Activated CD4-positive, alpha-beta memory T cell treated with anti-CD3 and anti-CD28 coated beads for 36 hours (primary cell): ENCODE results near the gene TMEM190. TPM values are rescaled to one million over a fixed set of nuclear protein-coding genes. Genes with fewer than 3 reads are reported as not detected.

Source experiments
- CTCF ChIA-PET: fragments of 350-600 bp; sonication (Branson Sonifier 250); formaldehyde crosslinking; loops from one replicate; lab custom pipeline; 2021; ENCODE audit warnings: antibody characterized with exemption, inconsistent platforms; lab: Charles Lee
- POLR2A ChIA-PET: fragments of 350-600 bp; sonication (Branson Sonifier 250); formaldehyde crosslinking; loops from one replicate; lab custom pipeline; 2021; ENCODE audit warnings: antibody characterized with exemption; lab: Charles Lee
- DNase-seq: peaks from one replicate; pipeline ENCODE4 v3.0.0-alpha.2; 2020
- H3K27ac Mint-ChIP-seq: one replicate; pipeline ENCODE4 v1.8.0; 2021; ENCODE audit warnings: mixed read lengths
- H3K27me3 Mint-ChIP-seq: one replicate; pipeline ENCODE4 v1.8.0; 2021; ENCODE audit warnings: mixed read lengths
- H3K36me3 Mint-ChIP-seq: one replicate; pipeline ENCODE4 v1.8.0; 2021; ENCODE audit warnings: mixed read lengths
- H3K4me1 Mint-ChIP-seq: one replicate; pipeline ENCODE4 v1.8.0; 2021; ENCODE audit warnings: low read depth, mixed read lengths
- H3K4me3 Mint-ChIP-seq: one replicate; pipeline ENCODE4 v1.8.0; 2021; ENCODE audit warnings: mild to moderate bottlenecking, mixed read lengths
- H3K9me3 Mint-ChIP-seq: one replicate; pipeline ENCODE4 v1.8.0; 2021; ENCODE audit warnings: mixed read lengths
- intact Hi-C: fragments of 100-400 bp; cut with micrococcal nuclease; formaldehyde crosslinking; loops from one replicate; pipeline ENCODE4 v1.15.1; 2023
- total RNA-seq, 2 experiments: library from RNA; stranded (reverse); gene quantifications; one replicate each; pipeline ENCODE4 v1.2.3, GENCODE V29; 2021

The TMEM190 gene
- total RNA-seq, 2 experiments from 2014 or later = not detected

DNA sequence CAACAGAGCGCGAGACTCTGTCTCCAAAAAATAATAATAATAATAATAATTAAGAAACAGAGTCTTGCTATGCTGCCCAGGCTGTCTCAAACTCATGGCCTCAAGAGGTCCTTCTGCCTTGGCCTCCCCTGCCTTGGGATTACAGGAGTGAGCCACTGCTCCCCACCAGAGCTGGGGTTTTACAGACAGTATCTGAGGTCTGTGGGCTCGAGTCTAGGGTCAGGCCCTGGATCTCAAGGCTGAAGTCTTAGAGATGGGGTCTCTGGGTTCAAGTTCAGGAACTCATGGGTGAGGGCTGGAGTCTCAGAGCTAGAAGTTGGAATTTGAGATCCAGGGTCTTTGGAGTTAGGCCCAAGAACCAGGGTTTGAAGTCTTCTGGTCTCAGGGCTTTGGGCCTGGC lies 9.8 kb upstream of the TMEM190 start:
- Mint-ChIP-seq H3K9me3 (no peaks in the 10 kb centered on the region), H3K36me3 (no peaks in the 10 kb centered on the region), H3K4me1 (peaks cover 6% of the 10 kb centered on the region), H3K27me3 (peaks cover 27% of the 10 kb centered on the region), H3K27ac (no peak overlapping the region), H3K4me3 (no peak overlapping the region)
- DNase-seq = no peak
- ChIA-PET POLR2A (no interaction called here), CTCF (no interaction called here)
- intact Hi-C loops = no loop called here

DNA sequence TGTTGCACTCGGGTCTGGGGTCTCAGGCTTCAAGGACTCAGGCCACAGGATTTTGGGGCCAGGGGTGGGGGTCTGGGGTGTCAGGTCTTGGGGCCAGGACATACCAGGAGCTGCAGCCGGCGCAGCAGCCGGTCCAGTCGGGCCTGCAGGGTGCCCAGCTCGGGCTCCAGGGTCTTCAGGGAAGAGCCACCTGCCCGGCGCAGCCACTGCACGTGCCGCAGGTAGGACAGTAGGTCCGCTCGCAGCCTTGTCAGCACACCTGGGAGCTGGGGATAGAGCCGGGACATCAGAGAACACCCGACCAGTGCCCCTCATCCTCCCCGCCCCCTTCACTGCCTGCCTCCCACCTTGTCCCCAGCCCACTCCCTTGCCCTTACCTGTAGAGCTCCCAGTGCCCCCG lies 8.5 kb upstream of the TMEM190 start:
- H3K4me1 Mint-ChIP-seq = peaks cover 6% of the 10 kb centered on the region
- ChIA-PET POLR2A (interaction anchor here (1.4 kb wide), 1 partner anchor 16 kb away, joined by 8 read pairs; the partner anchor contains the start of gene TMEM238), CTCF (interaction anchor here (1.0 kb wide), 1 partner anchor 11 kb away, joined by 3 read pairs; no protein-coding TSS in a partner anchor)
- H3K9me3 Mint-ChIP-seq = no peaks in the 10 kb centered on the region
- H3K27ac Mint-ChIP-seq = no peak overlapping the region
- intact Hi-C loops = no loop called here
- H3K36me3 Mint-ChIP-seq = no peaks in the 10 kb centered on the region
- no peak for DNase-seq
- H3K4me3 Mint-ChIP-seq = no peak overlapping the region
- peaks cover 35% of the 10 kb centered on the region for H3K27me3 Mint-ChIP-seq

DNA sequence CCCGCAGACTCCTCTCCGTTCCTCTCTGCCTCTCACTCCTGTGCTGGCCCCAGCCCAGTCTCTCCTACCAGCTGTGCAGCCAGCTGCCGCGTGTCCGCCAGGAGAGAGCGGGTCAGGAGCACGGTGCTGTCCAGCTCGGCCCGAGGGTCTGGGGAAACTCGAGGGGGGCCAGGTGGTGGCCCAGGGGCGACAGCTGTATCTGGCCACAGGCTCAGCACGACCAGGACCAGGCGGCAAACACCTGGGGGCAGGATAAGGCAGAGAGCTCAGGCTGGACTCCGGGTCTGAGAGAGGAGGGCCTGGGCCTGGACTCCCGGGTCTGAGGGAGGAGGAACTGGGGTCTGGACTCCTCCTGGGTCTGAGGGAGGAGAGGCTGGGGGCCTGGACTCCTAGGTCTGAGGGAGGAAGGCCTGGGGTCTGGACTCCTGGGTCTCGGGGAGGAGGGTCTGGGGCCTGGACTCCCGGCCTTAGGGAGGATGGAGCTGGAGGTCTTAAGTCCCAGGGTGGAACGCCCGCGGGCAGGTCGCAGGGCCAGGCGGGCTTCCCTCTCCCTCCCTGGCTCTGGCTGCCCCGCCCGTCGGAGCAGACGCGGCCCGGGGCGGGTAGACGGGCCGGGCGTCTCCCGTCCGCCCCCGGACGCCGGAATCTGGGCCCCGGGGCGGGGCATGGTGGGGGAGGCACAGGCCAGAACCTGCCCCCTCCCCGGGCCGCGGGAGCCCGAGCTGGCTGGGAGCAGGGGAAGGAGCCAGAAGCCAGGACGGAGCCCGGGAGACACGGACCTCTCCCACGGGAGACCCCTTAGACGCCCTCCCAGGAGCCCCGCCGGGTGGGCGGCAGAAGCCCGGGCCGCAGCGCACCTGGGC lies 7.7 kb upstream of the TMEM190 start:
- Mint-ChIP-seq H3K36me3 (no peaks in the 10 kb centered on the region), H3K4me1 (peaks cover 6% of the 10 kb centered on the region), H3K4me3 (no peak overlapping the region), H3K27ac (no peak overlapping the region), H3K9me3 (no peaks in the 10 kb centered on the region), H3K27me3 (peaks cover 40% of the 10 kb centered on the region)
- CTCF ChIA-PET = interaction anchor here (0.9 to 1.0 kb wide), 2 partner anchors 11 to 67 kb away, joined by 3 to 4 read pairs; no protein-coding TSS in a partner anchor
- DNase-seq = peak; percentile 34
- intact Hi-C loops = no loop called here
- POLR2A ChIA-PET = interaction anchor here (1.4 kb wide), 1 partner anchor 15 kb away, joined by 8 read pairs; the partner anchor contains the start of gene TMEM238

DNA sequence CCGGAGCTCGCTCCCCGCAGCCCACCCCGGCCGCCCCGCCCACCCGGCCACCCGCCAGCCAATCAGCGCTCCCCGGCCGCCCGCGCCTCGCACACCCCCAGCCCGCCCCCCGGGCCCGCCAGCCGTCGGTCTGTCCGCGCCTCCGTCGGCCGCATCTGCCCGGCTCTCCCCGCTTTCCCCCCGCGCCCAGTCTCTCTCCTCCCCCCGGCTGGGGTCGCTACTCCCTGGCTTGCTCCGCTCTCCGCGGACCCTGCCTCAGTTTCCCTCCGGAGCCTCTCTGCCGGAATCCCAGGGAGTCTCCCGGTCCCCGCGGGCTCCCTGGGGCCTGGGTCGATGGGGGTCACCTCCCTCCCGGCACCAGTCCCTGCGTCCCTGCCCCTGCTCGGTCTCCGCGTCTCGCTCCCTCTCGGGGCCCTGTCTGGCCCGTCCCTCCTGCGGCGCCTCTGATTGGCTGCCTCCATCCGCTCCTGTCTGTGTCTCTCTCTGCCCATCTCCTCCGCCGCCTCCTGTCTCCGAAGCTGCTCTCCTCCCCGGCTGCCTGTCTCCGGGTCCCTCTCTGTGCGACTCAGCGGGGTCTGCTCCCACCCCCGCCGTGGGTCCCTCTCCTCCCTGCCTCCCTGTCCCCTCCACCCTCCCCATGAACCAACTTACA lies 6.8 kb upstream of the TMEM190 start:
- CTCF ChIA-PET = interaction anchor here (0.9 kb wide), 1 partner anchor 68 kb away, joined by 4 read pairs; no protein-coding TSS in a partner anchor
- H3K36me3 Mint-ChIP-seq = no peaks in the 10 kb centered on the region
- H3K27me3 Mint-ChIP-seq = peaks cover 41% of the 10 kb centered on the region
- H3K9me3 Mint-ChIP-seq = no peaks in the 10 kb centered on the region
- peak; percentile 43 for DNase-seq
- no peak overlapping the region for H3K27ac Mint-ChIP-seq
- POLR2A ChIA-PET = no interaction called here
- intact Hi-C loops = no loop called here
- peak overlapping the region; percentile 57 for H3K4me3 Mint-ChIP-seq
- peaks cover 6% of the 10 kb centered on the region for H3K4me1 Mint-ChIP-seq

DNA sequence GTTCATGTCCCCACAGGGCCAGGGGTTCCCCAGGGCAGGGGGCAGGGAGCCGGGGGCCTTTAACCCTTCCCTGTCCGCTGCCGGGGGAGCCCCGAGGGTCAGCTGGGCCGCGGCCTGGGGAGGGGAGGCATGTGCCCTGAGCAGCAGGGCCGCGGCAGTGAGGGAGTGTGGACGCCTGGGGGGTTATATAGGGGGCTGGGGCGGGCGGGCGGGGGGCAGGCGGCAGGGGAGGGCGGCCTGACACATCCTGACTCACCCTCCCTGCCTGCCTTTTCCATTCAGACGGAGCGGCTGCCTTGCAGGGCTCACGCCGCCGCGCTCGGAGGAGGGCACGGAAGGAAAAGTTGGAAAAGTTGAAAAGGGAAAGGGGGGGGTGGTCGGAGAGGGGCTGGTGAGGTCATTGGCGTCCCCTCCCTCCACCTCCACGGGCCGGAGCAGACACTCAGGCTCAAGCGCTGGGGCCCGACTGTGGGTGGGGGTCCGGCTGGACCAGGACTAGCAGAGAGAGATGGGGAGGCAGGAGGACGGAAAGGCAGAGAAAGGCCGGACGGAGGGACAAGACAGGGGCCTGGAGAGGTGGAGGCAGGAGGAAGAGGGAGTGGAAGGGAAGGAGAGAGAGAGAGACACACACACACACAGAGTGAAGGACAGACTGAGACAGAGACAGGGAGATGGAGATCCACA lies 6.2 kb upstream of the TMEM190 start, which contains the start of gene IL11:
Gene IL11 (minus strand): TSS at position 159 of the 684 bp plus-strand sequence. CDS start 153 bp downstream, at position 6.
- no peaks in the 10 kb centered on the region for H3K36me3 Mint-ChIP-seq
- H3K27me3 Mint-ChIP-seq = peaks cover 43% of the 10 kb centered on the region
- H3K4me3 Mint-ChIP-seq = peak within 1 kb of the TSS; percentile 57
- ChIA-PET POLR2A (interaction anchor here (2.6 kb wide), 1 partner anchor 14 kb away, joined by 8 read pairs; the partner anchor contains the start of gene TMEM238), CTCF (no interaction called here)
- H3K27ac Mint-ChIP-seq = no peak within 1 kb of the TSS
- H3K4me1 Mint-ChIP-seq = peaks cover 6% of the 10 kb centered on the region
- no peaks in the 10 kb centered on the region for H3K9me3 Mint-ChIP-seq
- no peak for DNase-seq
- intact Hi-C loops = no loop called here

DNA sequence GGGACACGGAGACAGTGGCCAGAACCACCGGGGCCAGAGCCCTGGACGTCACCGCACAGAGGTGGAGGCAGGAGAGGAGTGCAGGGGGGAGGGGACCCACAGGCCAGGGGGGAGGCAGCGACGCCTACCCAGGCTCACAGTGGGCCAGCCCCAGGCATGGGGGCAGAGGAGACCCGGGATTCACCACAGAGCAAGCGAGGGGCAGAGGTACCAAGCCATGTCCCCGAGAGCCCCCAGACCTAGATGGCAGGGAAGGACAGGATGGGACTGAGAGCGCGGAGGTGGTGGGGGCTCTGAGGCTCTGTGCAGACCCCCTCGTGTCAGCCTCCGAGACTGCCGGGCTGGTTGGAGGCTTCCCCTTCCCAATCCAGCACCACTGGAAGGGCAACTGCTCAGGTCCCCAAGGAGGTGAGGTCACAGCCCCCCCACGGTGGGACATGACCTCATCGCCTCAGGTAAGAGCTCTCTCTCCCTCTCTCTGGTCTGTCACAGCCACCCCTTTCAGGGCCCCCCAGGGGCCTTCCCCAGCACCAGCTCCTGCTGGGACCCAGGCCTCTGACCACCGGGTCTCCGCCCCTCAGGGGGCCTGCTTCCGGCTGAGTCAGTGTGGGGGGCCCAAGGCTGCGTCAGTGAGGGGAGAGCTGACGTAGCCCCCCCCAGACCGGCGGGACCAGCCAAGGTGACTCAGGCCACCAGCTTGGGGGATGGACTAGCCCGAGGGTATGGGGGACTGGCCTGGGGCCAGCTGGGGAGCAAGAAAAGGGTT lies 4.1 kb upstream of the TMEM190 start:
- Mint-ChIP-seq H3K9me3 (no peaks in the 10 kb centered on the region), H3K27me3 (peaks cover 41% of the 10 kb centered on the region), H3K36me3 (no peaks in the 10 kb centered on the region), H3K4me1 (peaks cover 6% of the 10 kb centered on the region), H3K27ac (no peak overlapping the region), H3K4me3 (no peak overlapping the region)
- ChIA-PET POLR2A (interaction anchor here (2.6 kb wide), 1 partner anchor 12 kb away, joined by 8 read pairs; the partner anchor contains the start of gene TMEM238), CTCF (interaction anchor here (0.7 to 1.0 kb wide), 2 partner anchors 11 to 71 kb away, joined by 3 to 5 read pairs; partner anchors contain the start of gene TMEM238)
- DNase-seq = no peak
- intact Hi-C loops = no loop called here

DNA sequence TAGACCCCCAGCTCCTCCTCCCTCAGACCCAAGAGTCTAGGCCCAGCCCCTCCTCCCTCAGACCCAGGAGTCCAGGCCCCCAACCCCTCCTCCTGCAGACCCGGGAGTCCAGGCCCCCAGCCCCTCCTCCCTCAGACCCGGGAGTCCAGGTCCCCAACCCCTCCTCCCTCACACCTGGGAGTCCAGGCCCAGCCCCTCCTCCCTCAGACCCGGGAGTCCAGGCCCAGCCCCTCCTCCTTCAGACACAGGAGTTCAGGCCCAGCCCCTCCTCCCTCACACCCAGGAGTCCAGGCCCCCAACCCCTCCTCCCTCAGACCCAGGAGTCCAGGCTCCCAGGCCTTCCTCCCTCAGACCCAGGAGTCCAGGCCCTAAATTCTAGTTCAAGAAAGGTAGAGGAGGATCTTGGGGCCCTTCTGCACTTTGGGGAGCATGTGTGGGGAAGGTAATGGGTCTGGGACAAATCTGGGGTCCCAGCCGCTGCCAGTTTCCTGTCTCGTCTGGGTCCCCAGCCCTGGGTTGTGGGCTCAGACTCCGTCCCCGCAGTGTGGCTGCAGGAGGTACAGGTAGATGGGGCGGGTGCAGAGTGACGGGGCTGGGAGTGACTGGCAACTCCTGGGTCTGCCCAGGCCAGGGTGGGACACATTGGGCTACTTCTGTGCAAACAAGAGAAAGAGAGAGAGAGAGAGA lies 3.2 kb upstream of the TMEM190 start:
- ChIA-PET POLR2A (interaction anchor here (2.6 kb wide), 1 partner anchor 11 kb away, joined by 8 read pairs; the partner anchor contains the start of gene TMEM238), CTCF (interaction anchor here (0.7 kb wide), 1 partner anchor 72 kb away, joined by 5 read pairs; no protein-coding TSS in a partner anchor)
- H3K9me3 Mint-ChIP-seq = no peaks in the 10 kb centered on the region
- H3K4me3 Mint-ChIP-seq = no peak overlapping the region
- no peak for DNase-seq
- H3K4me1 Mint-ChIP-seq = peaks cover 6% of the 10 kb centered on the region
- intact Hi-C loops = no loop called here
- no peak overlapping the region for H3K27ac Mint-ChIP-seq
- H3K36me3 Mint-ChIP-seq = no peaks in the 10 kb centered on the region
- peaks cover 38% of the 10 kb centered on the region for H3K27me3 Mint-ChIP-seq

DNA sequence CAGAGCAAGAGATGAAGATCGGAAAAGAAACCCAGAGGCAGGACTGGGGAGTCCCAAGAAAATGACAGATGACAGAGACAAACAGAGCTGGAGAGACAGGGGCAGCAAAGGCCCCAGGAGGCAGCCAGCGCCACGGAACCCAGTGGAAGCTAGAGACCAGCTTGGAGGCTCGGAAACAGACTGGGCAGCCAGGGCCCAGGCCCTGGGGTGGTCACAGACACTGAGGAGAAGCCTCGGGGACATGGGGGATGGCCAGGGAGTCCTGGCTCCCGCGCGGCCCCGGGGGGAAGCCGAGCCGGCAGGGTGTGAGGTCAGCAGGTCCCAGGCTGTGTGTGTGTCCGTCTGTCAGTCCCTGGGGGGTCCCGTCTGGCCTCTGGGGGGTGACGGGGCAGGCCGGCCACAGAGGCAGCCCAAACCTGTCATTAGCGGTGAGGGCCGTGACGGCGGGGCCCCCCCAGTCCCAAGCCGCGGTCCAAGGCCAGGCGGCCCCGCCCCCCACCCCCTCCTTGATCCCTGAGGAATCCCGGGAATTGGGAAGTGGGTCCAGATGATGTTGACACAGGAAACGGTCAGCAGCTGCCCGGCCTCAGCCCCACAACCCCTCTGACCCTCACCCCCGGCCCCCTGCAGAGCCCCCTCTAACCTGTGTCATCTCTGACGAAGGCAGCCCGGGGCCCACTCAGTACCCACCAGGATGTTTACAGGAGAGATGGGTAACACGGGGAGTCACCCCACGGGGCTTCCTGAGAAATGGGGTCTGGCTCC lies 2.5 kb upstream of the TMEM190 start:
- Mint-ChIP-seq H3K36me3 (no peaks in the 10 kb centered on the region), H3K4me1 (peaks cover 6% of the 10 kb centered on the region), H3K27ac (no peak overlapping the region), H3K9me3 (no peaks in the 10 kb centered on the region), H3K4me3 (no peak overlapping the region), H3K27me3 (peaks cover 33% of the 10 kb centered on the region)
- ChIA-PET POLR2A (no interaction called here), CTCF (no interaction called here)
- intact Hi-C loops = no loop called here
- no peak for DNase-seq

DNA sequence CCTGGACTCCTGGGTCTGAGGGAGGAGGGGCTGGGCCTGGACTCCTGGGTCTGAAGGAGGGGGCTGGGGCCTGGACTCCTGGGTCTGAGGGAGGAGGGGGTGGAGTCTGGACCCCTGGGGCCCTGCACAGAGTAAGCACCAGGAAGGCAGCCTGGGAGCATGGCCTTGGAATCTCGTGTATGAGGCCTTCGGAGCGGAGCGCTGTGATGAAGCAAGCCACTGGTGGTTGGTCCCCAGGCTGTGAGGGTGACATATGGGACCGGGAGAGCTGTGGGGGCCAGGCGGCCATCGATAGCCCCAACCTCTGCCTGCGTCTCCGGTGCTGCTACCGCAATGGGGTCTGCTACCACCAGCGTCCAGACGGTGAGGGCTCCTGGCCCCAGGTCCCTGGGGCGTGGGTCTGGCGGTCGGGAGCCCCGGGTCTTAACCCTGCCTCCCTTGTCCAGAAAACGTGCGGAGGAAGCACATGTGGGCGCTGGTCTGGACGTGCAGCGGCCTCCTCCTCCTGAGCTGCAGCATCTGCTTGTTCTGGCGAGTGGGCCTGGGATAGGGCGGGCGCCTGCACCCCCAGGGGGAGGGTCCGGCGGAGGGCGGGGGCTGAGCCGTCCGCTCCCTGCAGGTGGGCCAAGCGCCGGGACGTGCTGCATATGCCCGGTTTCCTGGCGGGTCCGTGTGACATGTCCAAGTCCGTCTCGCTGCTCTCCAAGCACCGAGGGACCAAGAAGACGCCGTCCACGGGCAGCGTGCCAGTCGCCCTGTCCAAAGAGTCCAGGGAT lies 918 bp downstream of the TMEM190 start:
- Mint-ChIP-seq H3K9me3 (no peaks in the 10 kb centered on the region), H3K27me3 (peaks cover 10% of the 10 kb centered on the region), H3K36me3 (no peaks in the 10 kb centered on the region), H3K4me3 (no peak overlapping the region), H3K4me1 (peaks cover 9% of the 10 kb centered on the region), H3K27ac (no peak overlapping the region)
- CTCF ChIA-PET = no interaction called here
- intact Hi-C loops = no loop called here
- POLR2A ChIA-PET = no interaction called here
- no peak for DNase-seq

DNA sequence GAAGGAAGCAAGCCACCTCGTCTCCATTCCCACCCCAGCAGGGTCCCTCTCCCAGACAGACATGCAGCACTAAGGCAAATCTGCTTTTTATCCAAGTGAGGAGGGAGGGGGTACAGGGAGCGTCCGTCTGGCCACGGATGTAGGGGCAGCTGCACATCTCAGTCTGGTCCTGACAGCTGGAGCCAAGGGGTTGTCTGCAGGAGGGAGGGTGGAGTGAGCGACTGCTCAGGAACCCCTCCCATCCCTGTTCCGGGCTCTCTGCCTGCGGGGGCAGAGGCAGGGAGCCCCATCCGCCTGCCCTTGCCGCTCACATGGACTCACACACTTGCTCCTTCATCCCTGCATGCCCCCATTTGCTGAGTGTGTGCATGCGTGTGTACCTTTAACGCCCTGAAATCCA lies 2.5 kb downstream of the TMEM190 start:
- peaks cover 4% of the 10 kb centered on the region for H3K27me3 Mint-ChIP-seq
- no peak for DNase-seq

More for the DNA sequence above, 2.5 kb downstream of the TMEM190 start:
- H3K9me3 Mint-ChIP-seq = no peaks in the 10 kb centered on the region
- ChIA-PET CTCF (interaction anchor here (0.9 kb wide), 1 partner anchor 10 kb away, joined by 3 read pairs; no protein-coding TSS in a partner anchor), POLR2A (no interaction called here)
- no peak overlapping the region for H3K4me3 Mint-ChIP-seq
- H3K36me3 Mint-ChIP-seq = no peaks in the 10 kb centered on the region
- intact Hi-C loops = no loop called here
- no peak overlapping the region for H3K27ac Mint-ChIP-seq
- peaks cover 17% of the 10 kb centered on the region for H3K4me1 Mint-ChIP-seq
